ENCODE measurements around the gene MGP. TPM values are rescaled to one million over a fixed set of nuclear protein-coding genes. Genes with fewer than 3 reads are reported as not detected.

Gene MGP
- total RNA-seq, 4 donors from 2014 or later: 76.0 to 127 (median 115) TPM

- H3K36me3 ChIP-seq: no peaks in the 10 kb centered on the region
- no peaks in the 10 kb centered on the region for H3K4me1 ChIP-seq
- DNase-seq: no peak
- H3K9me3 ChIP-seq: no peaks in the 10 kb centered on the region
- no peaks in the 10 kb centered on the region for H3K27me3 ChIP-seq
- peak overlapping the region; percentile 6 to 63 (median 42) for H3K27ac ChIP-seq
- TF ChIP-seq CTCF (IDR thresholded peaks at IDR 0.05): no peak
- TF ChIP-seq POLR2A (IDR thresholded peaks at IDR 0.05): no peak
- no peak overlapping the region for H3K4me3 ChIP-seq
Measured at GRCh38 chr12:14893506-14894250, 8.0 kb upstream of the MGP start.

GRCh38 chr12:14892726-14893505 is 7.3 kb upstream of the MGP start:
- Histone ChIP-seq H3K9me3 (no peaks in the 10 kb centered on the region), H3K4me3 (no peak overlapping the region), H3K27ac (peak overlapping the region; percentile 6 to 63 (median 32)), H3K27me3 (no peaks in the 10 kb centered on the region), H3K36me3 (no peaks in the 10 kb centered on the region), H3K4me1 (no peaks in the 10 kb centered on the region)
- TF ChIP-seq CTCF (IDR thresholded peaks at IDR 0.05) (peak in 2 of 6 experiments; percentile 7 to 16), POLR2A (IDR thresholded peaks at IDR 0.05) (no peak)
- peak in 1 of 3 donors; percentile 56 for DNase-seq

- H3K9me3 ChIP-seq: no peaks in the 10 kb centered on the region
- H3K36me3 ChIP-seq: no peaks in the 10 kb centered on the region
- TF ChIP-seq POLR2A (IDR thresholded peaks at IDR 0.05) (no peak), CTCF (IDR thresholded peaks at IDR 0.05) (no peak)
- H3K4me1 ChIP-seq: no peaks in the 10 kb centered on the region
- no peak overlapping the region for H3K27ac ChIP-seq
- H3K27me3 ChIP-seq: no peaks in the 10 kb centered on the region
- H3K4me3 ChIP-seq: no peak overlapping the region
- no peak for DNase-seq
Measured at GRCh38 chr12:14890701-14891100, 5.0 kb upstream of the MGP start.

GRCh38 chr12:14886271-14886670 is 617 bp upstream of the MGP start:
- DNase-seq: no peak
- no peak for TF ChIP-seq POLR2A (IDR thresholded peaks at IDR 0.05)
- TF ChIP-seq CTCF (IDR thresholded peaks at IDR 0.05): no peak
- Histone ChIP-seq H3K4me3 (no peak overlapping the region), H3K27ac (peak overlapping the region in 1 of 4 donors; percentile 71), H3K4me1 (no peaks in the 10 kb centered on the region), H3K27me3 (no peaks in the 10 kb centered on the region), H3K36me3 (no peaks in the 10 kb centered on the region), H3K9me3 (no peaks in the 10 kb centered on the region)

GRCh38 chr12:14884458-14884878 is 1.2 kb downstream of the MGP start:
- no peaks in the 10 kb centered on the region for H3K9me3 ChIP-seq
- peak overlapping the region in 3 of 4 donors; percentile 13 to 71 (median 29) for H3K27ac ChIP-seq
- DNase-seq: peak in 2 of 3 donors; percentile 85 to 92
- no peaks in the 10 kb centered on the region for H3K27me3 ChIP-seq
- no peaks in the 10 kb centered on the region for H3K4me1 ChIP-seq
- peak overlapping the region in 2 of 4 donors; percentile 7 to 37 for H3K4me3 ChIP-seq
- no peak for TF ChIP-seq CTCF (IDR thresholded peaks at IDR 0.05)
- H3K36me3 ChIP-seq: no peaks in the 10 kb centered on the region

Measured in Peyer's patch (tissue), 4 donors.